ENCODE data around the gene AIG1. TPM values are rescaled to one million over a fixed set of nuclear protein-coding genes. Genes with fewer than 3 reads are reported as not detected.

AIG1 gene
- total and polyA plus RNA-seq, 2 of the 13 experiments (the other 11 are each of a cell fraction or from before 2014, with no cell fraction given) = 115 to 197 TPM

DNA sequence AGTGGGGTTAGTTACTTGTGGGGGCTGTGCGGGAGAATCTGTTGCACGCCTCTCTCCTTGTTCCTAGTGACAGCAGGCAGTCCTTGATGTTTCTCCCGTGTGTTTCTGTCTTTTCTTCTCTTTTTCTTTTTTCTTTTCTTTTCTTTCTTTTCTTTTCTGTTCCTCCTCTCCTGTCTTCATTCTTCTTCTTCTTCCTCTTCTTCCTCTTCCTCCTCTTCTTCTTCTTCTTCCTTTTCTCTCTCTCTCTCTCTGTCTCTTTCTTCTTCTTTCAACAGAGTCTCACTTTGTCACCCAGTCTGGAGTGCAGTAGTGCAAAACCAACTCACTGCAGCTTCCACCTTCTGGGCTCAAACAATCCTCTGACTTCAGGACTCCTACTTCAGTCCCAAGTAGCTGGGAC is 6.8 kb upstream of the AIG1 start:
- no peak for TF ChIP-seq ZNF589 (CRISPR knock-in tag; conservative IDR thresholded peaks at IDR 0.05)
- TF ChIP-seq ETV6 (CRISPR knock-in tag; conservative IDR thresholded peaks at IDR 0.05) = no peak
- no peak for TF ChIP-seq RFX5 (IDR thresholded peaks at IDR 0.05; ENCODE audit: low read depth, low read length)
- TF ChIP-seq ZNF556 (CRISPR knock-in tag; IDR thresholded peaks at IDR 0.05; ENCODE audit: borderline replicate concordance) = no peak
- no peak for TF ChIP-seq CSRNP1 (CRISPR knock-in tag; IDR thresholded peaks at IDR 0.05)
- TF ChIP-seq SIN3B (IDR thresholded peaks at IDR 0.05; ENCODE audit: low read length) = no peak
- TF ChIP-seq AHR (CRISPR knock-in tag; IDR thresholded peaks at IDR 0.05) = no peak
- no peak for TF ChIP-seq MTA1 (CRISPR knock-in tag; IDR thresholded peaks at IDR 0.05; ENCODE audit: borderline replicate concordance)
- no peak for TF ChIP-seq PHF5A (CRISPR knock-in tag; IDR thresholded peaks at IDR 0.05; ENCODE audit: low read depth, unreplicated experiment)
- H3K79me2 ChIP-seq (ENCODE audit: insufficient read depth, low read length) = peaks cover 2% of the 10 kb centered on the region
- in situ Hi-C loops (cut with HindIII; ENCODE audit: extremely low pct_ligation_motif_present, low pct_unique_long_range_greater_than_20kb) (loop anchor here (10.0 kb wide), 1 partner anchor 361 kb away; no protein-coding TSS in a partner anchor), intact Hi-C loops (cut with micrococcal nuclease; ENCODE audit: unreplicated experiment) (no loop called here)
- peaks cover 6% of the 10 kb centered on the region for H3K4me1 ChIP-seq (ENCODE audit: insufficient read depth, low read length)
- ATAC-seq (no peak), DNase-seq (ENCODE audit: low spot score) (no peak), FAIRE-seq (no peak)
- POLR2A ChIA-PET = no interaction called here
- H3K9me3 ChIP-seq (ENCODE audit: low read length) = no peaks in the 10 kb centered on the region
- no peaks in the 10 kb centered on the region for H4K20me1 ChIP-seq (ENCODE audit: insufficient read depth, low read length)
- no peak overlapping the region for H3K9ac ChIP-seq (ENCODE audit: insufficient read depth, low read depth, low read length)
- no TSS peak for BruUV-seq (replicated peaks)
- H3K4me2 ChIP-seq (ENCODE audit: low read depth, low read length) = no peak overlapping the region
- CTCF ChIA-PET (ENCODE audit: low intra/inter-chr PET ratio, low total read pairs) = no interaction called here
- H2AFZ ChIP-seq (ENCODE audit: low read length) = no peak overlapping the region
- no peak overlapping the region for H3K27ac ChIP-seq (ENCODE audit: extremely low read length, insufficient read depth, low read length)
- H3K36me3 ChIP-seq (replicated peaks in 1 of 2; ENCODE audit: control insufficient read depth in 1 of 2, insufficient read depth in 2 of 2, low read length in 2 of 2) = peaks cover 1 to 10% of the 10 kb centered on the region in 2 experiments; a peak in 2 of 5 replicates
- no peaks in the 10 kb centered on the region for H3K27me3 ChIP-seq (ENCODE audit: control insufficient read depth in 1 of 2, insufficient read depth in 2 of 2, low read length in 2 of 2)
- H3K4me3 ChIP-seq (replicated peaks in 1 of 3; ENCODE audit: insufficient read depth in 1 of 3, low read depth in 2 of 3, low read length in 3 of 3) = no peak overlapping the region
- WGBS (ENCODE audit: low lambda C conversion rate) = 97% methylated on average over 3 of the region's 3 CpGs

Measured in HepG2 (cell line).